Stimulated activated CD8-positive, alpha-beta memory T cell treated with anti-CD3 and anti-CD28 coated beads, Interleukin-7, amount 100 ng/mL, for 48 hours (primary cell): ENCODE data around the gene USP31.

Experiments used
- DNase-seq, 2 donors: peaks; one replicate each; pipeline ENCODE4 v3.0.0-alpha.2; 2020; ENCODE audit warnings: low read depth in 1 of 2; ENCODE audit errors: extremely low read depth in 1 of 2

Gene USP31

DNA sequence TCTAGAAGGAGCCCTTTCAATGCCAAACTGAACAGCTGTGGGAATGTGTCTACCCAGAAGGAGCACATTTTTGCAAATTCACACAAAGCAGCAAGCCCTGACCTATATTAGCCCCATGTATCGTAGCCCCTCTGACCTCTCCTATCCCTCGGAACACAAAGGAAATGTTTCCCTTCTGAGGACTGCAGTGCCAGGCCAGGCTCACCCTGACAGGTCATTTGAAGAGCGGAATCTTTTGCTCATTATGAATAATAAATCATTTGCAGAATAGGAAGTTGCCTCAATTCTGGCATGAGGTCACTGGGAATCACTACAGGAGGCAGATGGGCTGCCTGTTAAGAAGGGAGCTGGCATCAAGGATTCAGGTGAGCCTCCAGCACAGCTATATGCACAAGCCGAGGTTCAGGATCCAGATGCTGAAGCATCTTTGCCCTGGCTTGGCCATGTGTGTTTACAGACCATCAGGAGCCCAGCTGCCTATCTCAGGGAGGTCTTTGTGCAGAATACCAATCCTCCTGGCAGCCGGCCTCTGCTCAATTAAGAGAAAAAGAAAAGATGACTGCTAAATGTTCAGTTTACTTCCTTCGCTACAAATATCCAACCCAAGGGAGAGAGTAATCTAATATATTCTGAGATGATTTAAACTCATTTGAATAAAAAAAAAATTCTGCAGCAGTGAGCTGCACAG lies 119.4 kb downstream of the USP31 start:
- DNase-seq: no peak

DNA sequence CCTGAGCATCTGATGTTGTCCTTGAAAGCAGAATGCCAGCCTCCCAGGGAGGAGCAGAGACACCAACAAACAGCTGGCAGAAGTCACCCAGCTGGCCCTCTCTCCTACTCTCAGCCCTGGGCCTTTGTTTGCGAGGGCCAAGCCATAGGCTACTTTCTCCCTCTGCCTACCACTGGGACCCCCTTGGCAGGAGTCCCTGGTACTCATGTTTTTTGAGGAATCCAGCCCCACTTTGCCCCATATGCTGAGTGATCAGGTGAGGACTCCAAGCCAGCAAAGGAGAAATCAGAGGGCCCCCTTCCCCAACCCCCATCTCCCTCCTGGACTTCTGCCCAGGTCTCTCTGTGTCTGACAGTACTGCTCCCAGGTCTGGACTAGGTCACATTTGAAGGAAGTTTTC lies 121.9 kb downstream of the USP31 start:
- DNase-seq: no peak

GRCh38 chr16:23026784-23027362 lies 122.4 kb downstream of the USP31 start:
- no peak for DNase-seq

GRCh38 chr16:23025692-23026307 lies 123.5 kb downstream of the USP31 start:
- no peak for DNase-seq

- no peak for DNase-seq
Measured at GRCh38 chr16:23024044-23024443, 125.2 kb downstream of the USP31 start.

GRCh38 chr16:23020084-23020483 lies 129.2 kb downstream of the USP31 start:
- DNase-seq: no peak

GRCh38 chr16:23016368-23016767 lies 132.9 kb downstream of the USP31 start:
- no peak for DNase-seq

GRCh38 chr16:23015580-23015979 lies 133.7 kb downstream of the USP31 start:
- DNase-seq: no peak

GRCh38 chr16:23014592-23014991 lies 134.7 kb downstream of the USP31 start:
- no peak for DNase-seq
